Measurements from ENCODE around the gene EPS8. TPM values are rescaled to one million over a fixed set of nuclear protein-coding genes. Genes with fewer than 3 reads are reported as not detected.
"Not testable (repeated sequence)": the region's sequence is repeated elsewhere in the genome, so short reads cannot be mapped to it uniquely, and the experiment has no call there.

Gene EPS8
- total RNA-seq, 4 donors from 2014 or later, result 54.4 to 120 (median 78.7) TPM

DNA sequence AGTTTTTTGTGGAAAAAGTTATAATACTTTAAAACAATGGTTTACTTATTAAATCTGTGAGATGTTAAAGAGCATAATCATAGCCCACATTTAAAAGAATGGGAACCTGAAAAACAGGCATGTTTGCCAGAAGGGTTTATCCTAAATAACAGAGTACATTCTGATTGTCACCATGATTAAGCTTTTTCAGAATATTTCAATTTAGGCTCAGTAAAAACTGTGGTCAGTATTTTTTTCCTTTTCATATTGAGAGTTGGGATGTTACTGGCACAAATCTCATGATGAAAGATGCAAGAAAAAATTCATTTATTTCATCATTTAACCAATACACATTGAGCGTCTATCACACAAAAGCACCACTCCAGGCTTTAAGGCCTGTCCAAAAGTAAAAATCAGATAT is 18.6 kb downstream of the EPS8 start:
- Histone ChIP-seq H3K9me3 (no peaks in the 10 kb centered on the region), H3K4me1 (peaks cover 4 to 40% (median 12%) of the 10 kb centered on the region in 4 donors), H3K27ac (replicated peaks in 1 of 4) (no peak overlapping the region), H3K4me3 (no peak overlapping the region), H3K36me3 (no peaks in the 10 kb centered on the region), H3K27me3 (no peaks in the 10 kb centered on the region)
- intact Hi-C loops (cut with DNase I), result no loop called here
- TF ChIP-seq POLR2A (IDR thresholded peaks at IDR 0.05; ENCODE audit: low read depth) (no peak), EP300 (IDR thresholded peaks at IDR 0.05) (no peak), POLR2AphosphoS5 (IDR thresholded peaks at IDR 0.05) (no peak)
- TF ChIP-seq, protein P1, sequence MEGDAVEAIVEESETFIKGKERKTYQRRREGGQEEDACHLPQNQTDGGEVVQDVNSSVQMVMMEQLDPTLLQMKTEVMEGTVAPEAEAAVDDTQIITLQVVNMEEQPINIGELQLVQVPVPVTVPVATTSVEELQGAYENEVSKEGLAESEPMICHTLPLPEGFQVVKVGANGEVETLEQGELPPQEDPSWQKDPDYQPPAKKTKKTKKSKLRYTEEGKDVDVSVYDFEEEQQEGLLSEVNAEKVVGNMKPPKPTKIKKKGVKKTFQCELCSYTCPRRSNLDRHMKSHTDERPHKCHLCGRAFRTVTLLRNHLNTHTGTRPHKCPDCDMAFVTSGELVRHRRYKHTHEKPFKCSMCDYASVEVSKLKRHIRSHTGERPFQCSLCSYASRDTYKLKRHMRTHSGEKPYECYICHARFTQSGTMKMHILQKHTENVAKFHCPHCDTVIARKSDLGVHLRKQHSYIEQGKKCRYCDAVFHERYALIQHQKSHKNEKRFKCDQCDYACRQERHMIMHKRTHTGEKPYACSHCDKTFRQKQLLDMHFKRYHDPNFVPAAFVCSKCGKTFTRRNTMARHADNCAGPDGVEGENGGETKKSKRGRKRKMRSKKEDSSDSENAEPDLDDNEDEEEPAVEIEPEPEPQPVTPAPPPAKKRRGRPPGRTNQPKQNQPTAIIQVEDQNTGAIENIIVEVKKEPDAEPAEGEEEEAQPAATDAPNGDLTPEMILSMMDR (IDR thresholded peaks at IDR 0.05), result no peak
- DNase-seq (ENCODE audit: extremely low spot score), result no peak
- 93% methylated on average over 1 of the region's 1 CpG for WGBS

DNA sequence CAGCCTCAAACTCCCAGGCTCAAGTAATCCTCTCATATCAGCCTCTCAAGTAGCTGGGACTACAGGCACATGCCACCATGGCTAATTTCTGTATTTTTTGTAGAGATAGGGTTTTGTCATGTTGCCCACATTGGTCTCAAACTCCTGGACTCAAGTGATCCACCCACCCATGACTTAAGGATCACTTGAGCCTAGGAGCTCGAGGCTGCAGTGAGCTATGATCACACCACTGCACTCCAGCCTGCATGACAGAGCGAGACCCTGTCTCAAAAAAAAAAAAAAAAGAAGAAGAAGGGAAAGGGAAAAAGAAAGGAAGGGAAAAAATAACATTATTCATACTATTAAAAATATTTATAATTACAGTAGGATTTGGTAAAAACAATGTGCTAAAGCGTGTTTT is 19.2 kb downstream of the EPS8 start:
- WGBS, result 94% methylated on average over 3 of the region's 3 CpGs

DNA sequence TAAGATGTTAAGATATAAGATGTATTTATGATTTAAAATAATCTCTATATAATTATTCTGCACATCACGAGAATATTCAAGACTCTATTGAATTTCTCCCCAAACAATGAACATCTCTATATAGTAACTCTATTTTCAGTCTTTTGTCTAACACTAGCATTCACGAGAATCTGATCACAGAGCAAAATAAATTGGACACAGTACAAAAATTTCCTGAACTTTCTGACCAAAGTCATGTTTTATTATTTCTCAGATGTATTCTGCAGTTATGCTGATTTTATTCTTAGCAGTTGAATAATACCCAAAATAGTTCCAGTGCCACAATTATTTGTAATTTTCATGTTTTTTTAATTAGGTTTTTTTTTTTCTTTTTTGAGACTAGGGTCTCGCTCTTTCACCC is 19.6 kb downstream of the EPS8 start:
- no peak overlapping the region for H3K4me3 ChIP-seq
- H3K36me3 ChIP-seq, result no peaks in the 10 kb centered on the region
- DNase-seq (ENCODE audit: extremely low spot score), result no peak
- no peak overlapping the region for H3K27ac ChIP-seq (replicated peaks in 1 of 4)
- 69% methylated on average over 3 of the region's 3 CpGs for WGBS
- intact Hi-C loops (cut with DNase I), result no loop called here
- H3K4me1 ChIP-seq, result peaks cover 4 to 35% (median 12%) of the 10 kb centered on the region in 4 donors
- no peaks in the 10 kb centered on the region for H3K27me3 ChIP-seq
- no peaks in the 10 kb centered on the region for H3K9me3 ChIP-seq
- TF ChIP-seq POLR2AphosphoS5 (IDR thresholded peaks at IDR 0.05) (no peak), EP300 (IDR thresholded peaks at IDR 0.05) (no peak), POLR2A (IDR thresholded peaks at IDR 0.05; ENCODE audit: low read depth) (no peak)
- TF ChIP-seq, protein P1 (IDR thresholded peaks at IDR 0.05), result no peak

More for the DNA sequence above, 19.2 kb downstream of the EPS8 start:
- intact Hi-C loops (cut with DNase I), result no loop called here
- H3K9me3 ChIP-seq, result no peaks in the 10 kb centered on the region
- DNase-seq (ENCODE audit: extremely low spot score), result no peak
- TF ChIP-seq POLR2AphosphoS5 (IDR thresholded peaks at IDR 0.05) (no peak), POLR2A (IDR thresholded peaks at IDR 0.05; ENCODE audit: low read depth) (no peak), EP300 (IDR thresholded peaks at IDR 0.05) (no peak)
- TF ChIP-seq, protein P1 (IDR thresholded peaks at IDR 0.05), result no peak
- H3K4me3 ChIP-seq, result no peak overlapping the region
- no peaks in the 10 kb centered on the region for H3K36me3 ChIP-seq
- no peaks in the 10 kb centered on the region for H3K27me3 ChIP-seq
- no peak overlapping the region for H3K27ac ChIP-seq (replicated peaks in 1 of 4)
- H3K4me1 ChIP-seq, result peaks cover 4 to 38% (median 12%) of the 10 kb centered on the region in 4 donors

DNA sequence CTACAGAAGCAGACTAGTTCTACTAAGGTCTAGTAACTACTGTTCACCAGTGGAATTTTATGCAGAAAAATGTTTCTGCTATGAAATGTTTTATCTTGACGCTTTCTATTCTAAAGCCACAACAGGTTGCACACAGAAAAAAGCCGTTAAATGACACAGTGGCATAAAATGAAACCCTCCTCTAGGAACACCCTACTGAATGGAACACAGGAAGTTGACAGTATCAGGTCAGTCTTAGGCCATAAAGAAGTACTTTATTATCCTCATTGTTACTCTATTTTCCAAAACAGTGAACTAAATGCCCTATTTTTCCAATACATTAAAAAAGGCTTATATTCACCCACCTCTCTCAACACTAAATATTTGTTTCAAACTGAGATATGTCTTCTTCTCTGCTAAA is 21.9 kb downstream of the EPS8 start:
- 83% methylated on average over 2 of the region's 2 CpGs for WGBS
- H3K27ac ChIP-seq (replicated peaks in 1 of 4), result no peak overlapping the region

DNA sequence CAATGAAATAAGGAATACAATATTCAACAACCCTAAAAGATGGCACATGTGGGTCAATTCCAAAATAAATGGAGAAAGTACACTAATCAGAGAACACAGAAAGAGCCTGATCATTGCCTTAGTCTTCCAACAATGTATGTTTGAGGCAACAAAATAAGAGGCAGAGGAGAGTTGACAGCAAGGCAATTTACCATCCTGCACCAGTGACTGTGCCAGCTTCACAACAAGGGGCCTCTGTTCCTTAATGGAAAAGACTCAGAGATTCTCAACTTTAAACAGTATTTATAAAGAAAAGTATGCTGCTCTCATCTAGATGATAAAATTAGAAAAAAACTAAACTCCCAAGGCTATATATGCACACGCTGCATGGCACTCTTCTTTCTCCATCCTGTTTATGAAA is 25.9 kb downstream of the EPS8 start:
- no peak for DNase-seq (ENCODE audit: extremely low spot score)
- Histone ChIP-seq H3K4me1 (peaks cover 0 to 14% (median 11%) of the 10 kb centered on the region in 4 donors), H3K4me3 (no peak overlapping the region), H3K27ac (replicated peaks in 1 of 4) (no peak overlapping the region), H3K36me3 (no peaks in the 10 kb centered on the region), H3K27me3 (no peaks in the 10 kb centered on the region), H3K9me3 (no peaks in the 10 kb centered on the region)
- 79% methylated on average over 1 of the region's 1 CpG for WGBS
- intact Hi-C loops (cut with DNase I), result no loop called here
- TF ChIP-seq POLR2AphosphoS5 (IDR thresholded peaks at IDR 0.05) (no peak), POLR2A (IDR thresholded peaks at IDR 0.05; ENCODE audit: low read depth) (no peak), EP300 (IDR thresholded peaks at IDR 0.05) (no peak)
- TF ChIP-seq, protein P1 (IDR thresholded peaks at IDR 0.05), result no peak

More for the DNA sequence above, 21.9 kb downstream of the EPS8 start:
- H3K27me3 ChIP-seq, result no peaks in the 10 kb centered on the region
- intact Hi-C loops (cut with DNase I), result no loop called here
- H3K4me3 ChIP-seq, result no peak overlapping the region
- no peak for DNase-seq (ENCODE audit: extremely low spot score)
- TF ChIP-seq POLR2AphosphoS5 (IDR thresholded peaks at IDR 0.05) (no peak), EP300 (IDR thresholded peaks at IDR 0.05) (no peak)
- no peaks in the 10 kb centered on the region for H3K36me3 ChIP-seq
- H3K4me1 ChIP-seq, result peaks cover 4 to 32% (median 14%) of the 10 kb centered on the region in 4 donors
- H3K9me3 ChIP-seq, result no peaks in the 10 kb centered on the region

DNA sequence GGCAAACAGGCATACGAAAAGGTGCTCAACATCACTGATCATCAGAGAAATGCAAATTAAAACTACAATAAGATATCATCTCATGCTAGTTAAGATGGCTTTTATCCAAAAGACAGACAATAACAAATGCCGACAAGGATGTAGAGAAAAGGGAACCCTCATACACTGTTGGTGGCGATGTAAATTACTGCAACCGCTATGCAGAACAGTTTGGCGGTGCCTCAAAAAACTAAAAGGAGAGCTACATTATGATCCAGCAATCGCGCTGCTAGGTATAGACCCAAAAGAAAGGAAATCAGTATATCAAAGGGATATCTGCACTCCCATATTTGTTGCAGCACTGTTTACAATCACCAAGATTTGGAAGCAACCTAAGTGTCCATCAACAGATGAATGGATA is 27.0 kb downstream of the EPS8 start:
- peaks cover 0 to 11% (median 7%) of the 10 kb centered on the region in 4 donors for H3K4me1 ChIP-seq
- intact Hi-C loops (cut with DNase I); DNase-seq (ENCODE audit: extremely low spot score); H3K4me3 ChIP-seq; H3K27ac ChIP-seq (replicated peaks in 1 of 4); H3K27me3 ChIP-seq; H3K36me3 ChIP-seq; H3K9me3 ChIP-seq: not testable (repeated sequence)
- WGBS, result 92% methylated on average over 7 of the region's 7 CpGs
